Measurements from ENCODE around the gene SSBP4. TPM values are rescaled to one million over a fixed set of nuclear protein-coding genes. Genes with fewer than 3 reads are reported as not detected.
A peak's percentile ranks its signal among the peaks of the same experiment; 100 is the strongest.

Gene SSBP4
- total RNA-seq, 4 donors from 2014 or later, result 67.4 to 172 (median 84.2) TPM

DNA sequence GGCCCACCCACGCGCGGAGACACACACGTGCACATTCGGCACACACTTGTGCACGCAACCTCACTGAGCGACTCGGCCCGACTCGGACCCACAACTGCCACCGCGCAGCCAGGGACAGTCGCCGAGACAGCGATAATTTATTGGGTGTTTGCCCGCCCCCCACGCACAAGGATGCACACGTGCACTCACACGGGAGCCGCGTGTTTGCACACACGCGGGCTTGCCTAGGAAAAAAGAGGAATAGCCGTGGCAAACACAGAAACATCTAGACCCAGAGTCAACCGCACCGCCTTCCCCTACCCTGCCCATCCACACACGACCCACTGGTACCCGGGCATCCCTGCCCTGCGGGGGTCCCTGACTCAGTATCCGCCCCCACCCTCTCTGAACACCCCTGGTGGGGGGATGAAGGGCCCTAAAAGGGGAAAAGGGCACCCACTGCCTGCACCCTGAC, 1.1 kb upstream of the SSBP4 start:
- Histone ChIP-seq H3K27me3 (no peaks in the 10 kb centered on the region), H3K9me3 (no peaks in the 10 kb centered on the region), H3K4me1 (peaks cover 0 to 82% (median 54%) of the 10 kb centered on the region in 4 donors), H3K36me3 (no peaks in the 10 kb centered on the region), H3K27ac (peak overlapping the region; percentile 85 to 97 (median 89)), H3K4me3 (peak overlapping the region in 3 of 4 donors; percentile 27 to 73 (median 43))
- TF ChIP-seq POLR2A (IDR thresholded peaks at IDR 0.05) (no peak), EP300 (IDR thresholded peaks at IDR 0.05) (no peak)
- TF ChIP-seq, protein P1, sequence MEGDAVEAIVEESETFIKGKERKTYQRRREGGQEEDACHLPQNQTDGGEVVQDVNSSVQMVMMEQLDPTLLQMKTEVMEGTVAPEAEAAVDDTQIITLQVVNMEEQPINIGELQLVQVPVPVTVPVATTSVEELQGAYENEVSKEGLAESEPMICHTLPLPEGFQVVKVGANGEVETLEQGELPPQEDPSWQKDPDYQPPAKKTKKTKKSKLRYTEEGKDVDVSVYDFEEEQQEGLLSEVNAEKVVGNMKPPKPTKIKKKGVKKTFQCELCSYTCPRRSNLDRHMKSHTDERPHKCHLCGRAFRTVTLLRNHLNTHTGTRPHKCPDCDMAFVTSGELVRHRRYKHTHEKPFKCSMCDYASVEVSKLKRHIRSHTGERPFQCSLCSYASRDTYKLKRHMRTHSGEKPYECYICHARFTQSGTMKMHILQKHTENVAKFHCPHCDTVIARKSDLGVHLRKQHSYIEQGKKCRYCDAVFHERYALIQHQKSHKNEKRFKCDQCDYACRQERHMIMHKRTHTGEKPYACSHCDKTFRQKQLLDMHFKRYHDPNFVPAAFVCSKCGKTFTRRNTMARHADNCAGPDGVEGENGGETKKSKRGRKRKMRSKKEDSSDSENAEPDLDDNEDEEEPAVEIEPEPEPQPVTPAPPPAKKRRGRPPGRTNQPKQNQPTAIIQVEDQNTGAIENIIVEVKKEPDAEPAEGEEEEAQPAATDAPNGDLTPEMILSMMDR (IDR thresholded peaks at IDR 0.05), result no peak
- DNase-seq (ENCODE audit: low spot score in 2 of 2), result no peak
- 3 to 8% methylated on average over 17 of the region's 30 CpGs for WGBS, 2 donors

GRCh38 chr19:18418483-18419194, 559 bp upstream of the SSBP4 start:
- H3K4me1 ChIP-seq, result peaks cover 0 to 88% (median 59%) of the 10 kb centered on the region in 4 donors
- H3K4me3 ChIP-seq, result peak overlapping the region; percentile 4 to 73 (median 47)
- no peak for DNase-seq (ENCODE audit: low spot score in 2 of 2)
- H3K27me3 ChIP-seq, result no peaks in the 10 kb centered on the region
- peak overlapping the region; percentile 85 to 97 (median 89) for H3K27ac ChIP-seq
- WGBS, 2 donors, result 9 to 19% methylated on average over 26 to 28 of the region's 39 CpGs
- TF ChIP-seq POLR2A (IDR thresholded peaks at IDR 0.05) (no peak), EP300 (IDR thresholded peaks at IDR 0.05) (no peak)
- TF ChIP-seq, protein P1 (IDR thresholded peaks at IDR 0.05), result no peak
- no peaks in the 10 kb centered on the region for H3K9me3 ChIP-seq
- no peaks in the 10 kb centered on the region for H3K36me3 ChIP-seq

GRCh38 chr19:18419699-18420460, 682 bp downstream of the SSBP4 start:
- Histone ChIP-seq H3K4me1 (peaks cover 0 to 91% (median 63%) of the 10 kb centered on the region in 4 donors), H3K27ac (peak overlapping the region; percentile 85 to 97 (median 89)), H3K36me3 (no peaks in the 10 kb centered on the region), H3K9me3 (no peaks in the 10 kb centered on the region), H3K4me3 (peak overlapping the region; percentile 43 to 75 (median 62)), H3K27me3 (no peaks in the 10 kb centered on the region)
- no peak for DNase-seq (ENCODE audit: low spot score in 2 of 2)
- WGBS, 2 donors, result 2 to 4% methylated on average over 40 to 70 of the region's 97 CpGs
- TF ChIP-seq POLR2A (IDR thresholded peaks at IDR 0.05) (no peak), EP300 (IDR thresholded peaks at IDR 0.05) (no peak)
- TF ChIP-seq, protein P1 (IDR thresholded peaks at IDR 0.05), result peak in 1 of 5 experiments; percentile 15

DNA sequence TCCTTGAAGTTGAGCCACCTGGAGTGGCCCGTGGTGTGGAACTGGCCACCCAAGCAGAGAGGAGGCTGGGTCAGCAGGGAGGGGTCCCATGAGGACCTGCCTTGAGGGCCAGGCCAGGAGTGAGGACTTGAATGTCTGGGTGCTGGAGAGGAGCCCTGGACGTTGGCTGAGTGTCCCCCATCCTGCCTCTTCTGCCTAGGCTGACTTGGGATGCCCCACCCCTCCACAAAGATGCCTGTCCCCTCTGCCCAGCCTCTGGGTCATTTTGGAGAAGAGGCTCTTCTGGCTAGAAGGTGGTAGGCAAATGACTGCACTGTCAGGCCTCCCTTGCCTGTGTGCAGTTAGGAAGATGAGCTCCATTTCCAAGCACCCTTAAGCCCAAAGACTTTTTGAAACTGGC, 1.7 kb downstream of the SSBP4 start:
- H3K4me3 ChIP-seq, result peak overlapping the region in 3 of 4 donors; percentile 43 to 75 (median 73)
- no peaks in the 10 kb centered on the region for H3K36me3 ChIP-seq
- WGBS, 2 donors, result 29 to 35% methylated on average over 2 of the region's 2 CpGs
- DNase-seq (ENCODE audit: low spot score in 2 of 2), result no peak
- H3K9me3 ChIP-seq, result no peaks in the 10 kb centered on the region
- H3K4me1 ChIP-seq, result peaks cover 0 to 91% (median 64%) of the 10 kb centered on the region in 4 donors
- peak overlapping the region in 3 of 4 donors; percentile 85 to 97 (median 89) for H3K27ac ChIP-seq
- no peaks in the 10 kb centered on the region for H3K27me3 ChIP-seq
- no peak for TF ChIP-seq POLR2A (IDR thresholded peaks at IDR 0.05)
- no peak for TF ChIP-seq EP300 (IDR thresholded peaks at IDR 0.05)
- TF ChIP-seq, protein P1 (IDR thresholded peaks at IDR 0.05), result no peak
